ENCODE results near the gene PSMD9.

DNA sequence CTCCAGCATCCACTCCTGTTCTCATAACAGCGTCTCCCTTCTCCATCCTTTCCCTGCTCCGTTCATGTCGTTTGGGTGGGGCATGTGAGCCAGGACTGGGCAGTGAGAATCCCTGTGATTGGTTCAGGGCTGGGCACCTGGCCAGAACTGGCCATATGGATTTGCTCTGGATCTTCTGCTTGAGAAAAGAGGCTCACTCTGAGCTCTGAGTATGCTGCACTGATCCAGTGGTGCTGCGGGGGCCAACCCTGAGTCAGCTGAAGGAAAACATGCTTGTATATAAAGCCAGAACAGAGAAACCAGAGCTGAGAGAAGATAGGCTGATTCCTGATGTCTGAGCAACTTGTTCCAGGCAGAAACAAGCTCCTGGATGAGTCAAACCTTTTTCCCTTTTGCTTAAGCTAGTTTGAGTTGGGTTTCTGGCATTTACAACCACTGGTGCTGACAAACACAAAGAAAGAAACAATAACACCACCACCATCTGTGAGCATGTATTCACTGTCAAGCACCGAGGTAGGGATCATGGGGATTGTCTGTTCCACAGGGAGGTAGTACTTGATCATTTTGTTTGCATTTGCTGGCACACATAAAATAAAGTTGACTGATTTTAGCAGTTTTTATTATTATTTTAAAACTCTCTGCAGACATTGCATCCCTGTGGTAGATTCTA is 15.9 kb upstream of the PSMD9 start:
- TF ChIP-seq CTCF (IDR thresholded peaks at IDR 0.05; ENCODE audit: low read depth, low read length, missing input control) (no peak), SP1 (IDR thresholded peaks at IDR 0.05) (no peak), FOXA1 (IDR thresholded peaks at IDR 0.05) (no peak), MAX (IDR thresholded peaks at IDR 0.05) (no peak), GABPA (IDR thresholded peaks at IDR 0.05 in 1 of 2, conservative IDR thresholded peaks at IDR 0.05 in 1 of 2) (no peak), TAF1 (conservative IDR thresholded peaks at IDR 0.05) (no peak), RAD21 (IDR thresholded peaks at IDR 0.05) (no peak)
